BE2C (cell line): ENCODE data around the gene CAMTA1.
A peak's percentile ranks its signal among the peaks of the same experiment; 100 is the strongest.

ENCODE experiments used
- DNase-seq: peaks from one replicate; pipeline ENCODE4 v3.0.0-alpha.2; 2020
- H3K27me3 ChIP-seq: fragments of 250-450 bp; sonication (Bioruptor Pico); 2 replicates; pipeline ENCODE4 v1.5.1; 2020; ENCODE audit warnings: mild to moderate bottlenecking
- H3K36me3 ChIP-seq: fragments of 250-450 bp; sonication (Bioruptor Pico); 2 replicates; pipeline ENCODE4 v1.5.1; 2020; ENCODE audit warnings: mild to moderate bottlenecking
- H3K4me1 ChIP-seq: fragments of 250-450 bp; sonication (Bioruptor Pico); 2 replicates; pipeline ENCODE4 v1.5.1; 2020
- H3K4me3 ChIP-seq: 2 replicates; pipeline ENCODE4 v1.5.1; 2011; ENCODE audit warnings: low read depth, low read length
- H3K9me3 ChIP-seq: fragments of 250-450 bp; sonication (Bioruptor Pico); 2 replicates; pipeline ENCODE4 v1.5.1; 2020
- TF ChIP-seq, protein P1 (sequence below): IDR thresholded peaks from 2 replicates; pipeline ENCODE4 v1.5.1; 2012; ENCODE audit warnings: mild to moderate bottlenecking, low read depth, low read length

Gene CAMTA1

DNA sequence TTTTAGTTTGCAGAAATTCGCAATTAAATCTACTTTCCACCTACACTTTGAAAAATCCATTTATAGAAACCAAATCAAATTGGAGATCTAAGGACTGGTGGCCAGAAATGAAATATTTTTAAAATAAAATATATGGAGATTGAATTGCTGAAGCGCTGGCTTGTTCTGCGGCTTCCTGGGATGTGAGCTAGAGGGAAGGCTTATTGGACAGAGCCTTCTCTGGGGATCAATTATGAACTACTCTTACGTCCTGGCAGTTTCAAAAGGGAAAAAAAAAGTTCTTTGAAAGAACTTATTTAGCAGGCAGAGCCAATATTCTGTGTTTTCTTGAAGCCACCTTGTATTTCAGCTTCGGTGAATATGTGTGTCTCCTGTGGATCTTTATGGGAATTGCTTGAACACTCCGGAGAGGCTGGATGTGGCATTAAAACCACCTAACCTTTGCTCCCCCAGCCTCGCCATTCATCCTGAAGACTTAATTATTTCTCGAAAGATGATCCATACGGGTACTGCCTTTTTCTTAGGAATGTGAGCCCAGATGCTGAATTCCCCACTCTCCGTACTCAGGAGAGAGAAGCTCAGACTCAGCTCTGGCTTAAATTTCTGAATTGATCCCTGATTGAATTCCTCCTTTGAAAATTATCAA is 506.9 kb downstream of the CAMTA1 start:
- Histone ChIP-seq H3K4me3 (no peak overlapping the region), H3K9me3 (no peaks in the 10 kb centered on the region), H3K4me1 (peaks cover 15% of the 10 kb centered on the region), H3K36me3 (no peaks in the 10 kb centered on the region), H3K27me3 (no peaks in the 10 kb centered on the region)
- DNase-seq: no peak
- TF ChIP-seq, protein P1, sequence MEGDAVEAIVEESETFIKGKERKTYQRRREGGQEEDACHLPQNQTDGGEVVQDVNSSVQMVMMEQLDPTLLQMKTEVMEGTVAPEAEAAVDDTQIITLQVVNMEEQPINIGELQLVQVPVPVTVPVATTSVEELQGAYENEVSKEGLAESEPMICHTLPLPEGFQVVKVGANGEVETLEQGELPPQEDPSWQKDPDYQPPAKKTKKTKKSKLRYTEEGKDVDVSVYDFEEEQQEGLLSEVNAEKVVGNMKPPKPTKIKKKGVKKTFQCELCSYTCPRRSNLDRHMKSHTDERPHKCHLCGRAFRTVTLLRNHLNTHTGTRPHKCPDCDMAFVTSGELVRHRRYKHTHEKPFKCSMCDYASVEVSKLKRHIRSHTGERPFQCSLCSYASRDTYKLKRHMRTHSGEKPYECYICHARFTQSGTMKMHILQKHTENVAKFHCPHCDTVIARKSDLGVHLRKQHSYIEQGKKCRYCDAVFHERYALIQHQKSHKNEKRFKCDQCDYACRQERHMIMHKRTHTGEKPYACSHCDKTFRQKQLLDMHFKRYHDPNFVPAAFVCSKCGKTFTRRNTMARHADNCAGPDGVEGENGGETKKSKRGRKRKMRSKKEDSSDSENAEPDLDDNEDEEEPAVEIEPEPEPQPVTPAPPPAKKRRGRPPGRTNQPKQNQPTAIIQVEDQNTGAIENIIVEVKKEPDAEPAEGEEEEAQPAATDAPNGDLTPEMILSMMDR: no peak

GRCh38 chr1:7292714-7293419 is 507.6 kb downstream of the CAMTA1 start:
- no peaks in the 10 kb centered on the region for H3K9me3 ChIP-seq
- no peak overlapping the region for H3K4me3 ChIP-seq
- H3K27me3 ChIP-seq: no peaks in the 10 kb centered on the region
- H3K36me3 ChIP-seq: no peaks in the 10 kb centered on the region
- peak; percentile 17 for DNase-seq
- peaks cover 15% of the 10 kb centered on the region for H3K4me1 ChIP-seq
- TF ChIP-seq, protein P1: no peak

- no peaks in the 10 kb centered on the region for H3K9me3 ChIP-seq
- DNase-seq: peak; percentile 50
- TF ChIP-seq, protein P1: no peak
- no peak overlapping the region for H3K4me3 ChIP-seq
- peaks cover 15% of the 10 kb centered on the region for H3K4me1 ChIP-seq
- H3K27me3 ChIP-seq: no peaks in the 10 kb centered on the region
- H3K36me3 ChIP-seq: no peaks in the 10 kb centered on the region
Observed at GRCh38 chr1:7293702-7294629, 508.7 kb downstream of the CAMTA1 start.

DNA sequence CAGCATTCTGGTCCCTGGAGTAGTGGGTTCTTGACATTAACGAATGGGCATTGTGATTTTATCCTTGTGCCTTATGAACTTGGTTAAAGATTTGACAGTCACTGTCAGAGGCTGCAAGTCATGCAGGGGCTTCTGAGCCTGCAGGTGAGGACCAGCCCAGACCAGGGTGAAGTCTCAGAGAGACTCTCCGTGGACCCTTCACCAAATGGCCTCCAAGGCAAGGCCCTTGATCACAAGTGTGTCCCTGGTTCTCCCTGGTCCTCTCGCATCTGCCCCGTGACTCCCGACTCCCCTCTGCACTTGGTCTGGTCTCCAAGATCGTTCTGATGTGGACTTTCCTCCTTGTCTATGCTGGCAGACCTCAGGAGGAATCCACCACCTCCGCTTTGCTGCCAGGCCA is 509.4 kb downstream of the CAMTA1 start:
- Histone ChIP-seq H3K27me3 (no peaks in the 10 kb centered on the region), H3K36me3 (no peaks in the 10 kb centered on the region), H3K9me3 (no peaks in the 10 kb centered on the region), H3K4me3 (no peak overlapping the region), H3K4me1 (peaks cover 15% of the 10 kb centered on the region)
- TF ChIP-seq, protein P1: no peak
- DNase-seq: no peak

GRCh38 chr1:7295946-7296345 is 510.7 kb downstream of the CAMTA1 start:
- H3K27me3 ChIP-seq: no peaks in the 10 kb centered on the region
- TF ChIP-seq, protein P1: no peak
- peaks cover 15% of the 10 kb centered on the region for H3K4me1 ChIP-seq
- H3K36me3 ChIP-seq: no peaks in the 10 kb centered on the region
- no peak for DNase-seq
- H3K9me3 ChIP-seq: no peaks in the 10 kb centered on the region
- H3K4me3 ChIP-seq: no peak overlapping the region
